HG03060 (cell line): Measurements from ENCODE around the gene DOCK4.

Experiments used
- ATAC-seq: cut with Tn5 transposase; IDR thresholded peaks from one replicate; pipeline ENCODE4 v1.9.1; 2021; ENCODE audit warnings: low read depth, moderate number of reproducible peaks; ENCODE audit not compliant: unreplicated experiment

Gene DOCK4

DNA sequence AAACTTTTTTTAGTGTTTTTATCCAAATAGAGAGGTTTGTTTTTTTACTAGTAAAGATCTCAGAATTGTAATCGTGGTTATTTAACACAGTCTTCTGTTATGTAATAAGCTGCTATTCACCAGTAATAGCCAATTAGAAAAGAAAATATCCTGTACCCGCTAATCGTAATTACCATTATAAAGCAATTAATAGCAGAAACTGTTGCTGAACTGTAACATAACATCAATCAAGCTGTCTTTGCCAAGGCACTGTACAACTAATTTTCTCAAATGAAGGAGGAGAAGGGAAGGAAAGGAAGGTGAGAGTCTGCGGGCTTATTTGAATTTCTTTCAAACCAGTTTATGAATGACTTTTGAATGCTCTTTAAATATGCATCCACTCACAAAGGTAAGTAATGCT, 9.6 kb upstream of the DOCK4 start:
- ATAC-seq: no peak

GRCh38 chr7:112214883-112215282, 8.7 kb upstream of the DOCK4 start:
- ATAC-seq: no peak

DNA sequence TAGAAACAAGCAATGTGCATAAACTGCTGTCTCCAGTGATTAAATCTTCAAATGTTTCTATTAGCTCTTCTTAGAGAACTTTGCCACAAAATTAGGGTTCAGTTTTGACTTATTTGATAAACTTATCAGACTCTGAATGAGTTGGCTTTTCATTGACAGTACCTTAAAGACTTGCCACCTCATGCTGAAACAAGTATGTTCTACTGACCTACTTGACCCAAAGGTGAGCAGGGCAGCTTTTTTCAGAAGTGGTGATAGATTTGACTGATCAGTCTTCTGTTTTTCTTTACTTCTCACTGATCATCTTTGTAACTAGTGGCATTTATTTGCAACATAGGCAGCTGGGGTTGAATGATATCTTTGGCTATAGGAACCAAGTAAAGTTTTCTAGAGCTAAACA, 8.1 kb upstream of the DOCK4 start:
- ATAC-seq: no peak

DNA sequence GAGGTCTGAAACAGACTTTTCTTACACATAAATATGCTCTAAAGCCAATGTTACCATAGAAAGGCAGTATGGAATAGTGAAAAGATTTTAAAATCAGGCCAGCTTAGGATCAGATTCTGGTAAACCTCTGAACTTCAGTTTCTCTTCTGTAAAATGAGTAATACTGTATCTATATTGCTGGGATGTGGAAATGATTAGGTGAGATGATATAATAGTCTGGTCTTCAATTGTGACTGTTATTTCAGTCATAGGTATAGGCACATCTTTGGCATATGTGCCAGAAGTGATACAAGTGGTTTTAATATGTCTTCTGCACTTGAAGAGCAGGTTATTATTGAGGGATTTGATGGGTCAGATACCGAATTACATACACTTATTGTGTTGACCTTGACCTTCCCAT, 7.5 kb upstream of the DOCK4 start:
- no peak for ATAC-seq

DNA sequence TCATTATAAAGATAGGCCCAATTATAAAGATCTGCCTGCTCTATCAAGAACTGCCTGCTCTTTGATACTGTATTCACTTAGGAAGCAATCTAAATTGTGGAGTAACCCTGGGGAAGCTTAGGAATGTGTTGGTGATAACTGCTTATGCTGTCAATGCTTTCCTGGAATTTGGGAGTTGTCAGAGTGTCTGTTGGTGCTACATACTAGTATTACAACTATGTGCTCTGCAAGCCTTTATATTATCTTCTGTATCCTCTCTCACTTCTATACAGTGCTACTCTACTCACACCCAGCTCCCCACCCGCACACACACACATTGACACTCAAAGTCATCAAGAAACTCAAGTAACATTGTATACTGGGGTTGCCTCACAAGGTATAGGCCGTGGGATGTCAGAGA, 6.4 kb upstream of the DOCK4 start:
- ATAC-seq: no peak

DNA sequence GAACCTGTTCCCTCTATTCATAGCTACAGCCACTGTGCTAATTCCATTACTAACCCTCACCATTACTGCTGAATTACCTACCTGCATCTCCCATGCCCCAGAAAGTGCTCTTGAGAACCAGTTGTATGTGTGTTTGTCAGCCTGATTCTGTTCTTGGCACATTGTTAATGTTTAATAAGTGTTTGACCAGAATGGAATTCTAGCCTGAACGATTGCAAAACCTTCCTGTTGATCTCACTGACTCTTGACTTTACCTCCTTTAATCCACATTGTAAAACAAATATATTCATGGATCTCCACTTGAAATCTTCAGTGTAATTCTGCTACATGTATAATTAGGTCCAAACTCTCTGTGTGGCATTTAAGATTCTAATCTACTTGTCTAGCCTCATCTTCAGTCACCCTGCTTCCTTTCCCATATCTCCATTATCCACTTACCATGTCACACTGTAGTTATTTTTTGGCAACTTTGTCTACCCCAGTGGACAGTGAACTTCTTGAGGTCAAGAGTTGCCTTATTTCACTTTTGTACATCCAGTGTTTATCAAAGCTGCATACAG, 5.2 kb upstream of the DOCK4 start:
- no peak for ATAC-seq

DNA sequence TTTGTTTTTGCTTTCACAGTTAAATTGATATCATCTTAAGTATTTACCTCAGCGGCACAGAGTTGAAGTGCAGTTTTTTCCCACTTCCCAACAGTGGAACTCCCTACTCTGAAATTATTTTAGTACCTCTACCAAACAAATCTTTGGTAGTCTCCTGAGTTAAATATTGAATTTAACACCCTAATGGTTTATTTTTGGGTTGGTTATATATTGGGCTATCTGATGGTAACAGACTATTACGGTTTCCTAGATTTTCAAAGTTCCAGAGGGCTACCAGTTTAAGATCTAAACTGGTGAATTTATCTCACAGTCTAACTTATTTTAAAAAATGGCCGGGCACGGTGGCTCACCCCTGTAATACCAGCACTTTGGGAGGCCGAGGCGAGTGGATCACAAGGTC, 1.6 kb upstream of the DOCK4 start:
- ATAC-seq: no peak

- no peak for ATAC-seq
Measured at GRCh38 chr7:112206991-112207592, 893 bp upstream of the DOCK4 start.

GRCh38 chr7:112205343-112206237, 609 bp downstream of the DOCK4 start:
- no peak for ATAC-seq

GRCh38 chr7:112204499-112205342, 1.5 kb downstream of the DOCK4 start:
- no peak for ATAC-seq

DNA sequence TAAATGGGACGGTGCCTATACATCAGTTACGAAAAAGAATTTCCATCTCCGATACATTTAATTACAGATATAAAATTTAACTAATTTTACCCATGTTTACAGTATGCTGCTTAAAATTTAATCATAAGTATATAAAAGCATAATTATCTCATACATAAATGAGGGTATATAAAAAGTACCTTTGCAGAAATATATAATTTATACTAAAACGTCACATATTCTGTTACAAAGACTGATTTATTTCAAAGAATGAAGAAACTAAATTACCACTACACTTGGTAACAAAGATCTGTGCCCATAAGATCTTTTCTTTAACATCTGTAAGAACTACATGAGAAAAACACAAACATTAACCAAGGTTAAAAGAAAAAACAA, 2.8 kb downstream of the DOCK4 start:
- ATAC-seq: no peak

DNA sequence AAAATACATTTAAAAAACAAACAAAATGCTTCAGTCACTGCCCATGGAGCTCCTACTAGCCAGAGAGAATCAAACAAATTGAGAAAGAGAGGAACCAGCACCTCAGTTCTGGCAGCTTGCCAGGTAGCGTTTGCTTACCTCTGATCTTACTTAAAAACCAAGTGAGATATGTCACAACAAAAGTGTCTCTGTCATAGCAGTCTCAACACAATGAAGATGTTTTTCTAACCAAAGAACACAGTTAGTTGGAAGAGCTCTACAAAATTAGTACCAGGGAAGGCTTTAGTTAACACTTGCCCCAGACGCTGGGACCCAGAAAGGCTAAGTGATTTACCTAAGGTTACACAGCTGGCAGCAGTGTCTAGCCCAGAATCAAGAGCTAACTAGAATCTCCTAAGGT, 3.4 kb downstream of the DOCK4 start:
- ATAC-seq: no peak

GRCh38 chr7:112201839-112202238, 4.4 kb downstream of the DOCK4 start:
- ATAC-seq: no peak

GRCh38 chr7:112201411-112201810, 4.8 kb downstream of the DOCK4 start:
- ATAC-seq: no peak

DNA sequence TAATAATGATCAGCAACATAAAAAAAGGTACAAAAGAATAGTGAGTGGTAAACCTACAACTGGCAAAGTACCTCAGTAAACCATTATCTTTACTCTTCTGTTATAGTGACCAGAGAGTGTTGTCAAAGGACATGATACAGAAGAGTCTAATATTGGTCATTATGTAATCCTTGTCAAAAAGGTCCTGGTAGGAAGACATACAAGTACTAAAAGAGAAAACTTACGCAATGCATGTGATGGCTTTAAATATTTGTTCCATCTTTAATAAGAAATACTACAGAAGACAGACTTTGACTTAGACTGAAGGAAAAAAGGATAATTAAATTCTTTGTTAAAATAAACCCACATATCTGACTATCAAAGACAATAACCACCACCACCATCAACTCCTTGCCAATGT, 6.5 kb downstream of the DOCK4 start:
- no peak for ATAC-seq

- ATAC-seq: no peak
Measured at GRCh38 chr7:112199035-112199655, 7.1 kb downstream of the DOCK4 start.

GRCh38 chr7:112197322-112197721, 8.9 kb downstream of the DOCK4 start:
- ATAC-seq: no peak

DNA sequence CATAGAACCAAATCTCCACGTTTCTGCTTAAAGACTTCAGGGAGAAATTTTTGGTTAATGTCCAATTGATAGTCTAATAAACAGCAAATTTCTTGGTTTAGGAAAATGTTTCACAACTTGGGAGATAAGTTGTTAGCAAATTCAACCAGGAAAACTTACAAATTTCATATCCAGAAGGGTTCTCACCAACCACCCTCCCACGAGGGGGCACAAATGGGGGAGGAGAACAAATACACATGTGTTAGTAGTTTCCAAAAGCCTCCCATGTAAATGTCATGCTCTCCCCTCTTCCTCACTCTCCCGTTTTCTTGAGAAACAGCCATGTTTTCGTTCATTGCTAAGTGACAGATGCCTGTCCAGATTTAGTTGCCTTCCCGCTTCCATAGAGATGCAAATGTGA, 10.5 kb downstream of the DOCK4 start:
- ATAC-seq: no peak

GRCh38 chr7:112193915-112194502, 12.2 kb downstream of the DOCK4 start:
- ATAC-seq: no peak
